Measurements from ENCODE around the gene PRKAB1.

DNA sequence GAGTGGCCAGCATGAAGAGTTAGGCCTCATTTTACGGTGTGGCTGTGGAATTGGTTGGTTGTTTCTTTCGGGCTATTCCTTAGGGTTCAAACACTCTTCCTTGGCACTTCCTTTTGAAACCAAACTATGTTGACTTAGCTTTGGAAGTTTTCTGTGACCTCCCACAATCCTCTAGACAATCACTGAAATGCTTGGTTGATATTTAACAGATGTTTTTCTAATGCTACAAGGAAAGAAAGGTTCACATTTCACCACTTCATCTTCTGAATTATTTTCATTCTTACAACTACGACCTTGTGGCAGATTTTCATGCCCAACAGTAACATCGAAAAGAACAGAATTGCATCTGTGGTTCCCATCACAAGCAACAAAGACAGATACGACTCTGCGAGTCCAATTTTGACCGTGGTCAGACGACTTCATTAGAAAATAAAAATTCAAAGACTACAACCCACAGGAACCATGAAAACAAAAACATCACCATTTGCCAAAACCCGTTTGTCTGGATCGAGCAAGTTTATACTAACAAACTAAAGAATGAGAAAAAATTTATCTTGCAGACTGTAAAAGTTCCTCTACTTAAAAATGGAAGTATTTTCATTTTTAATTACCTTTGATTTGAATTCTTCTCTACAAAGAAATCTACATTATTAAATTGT, 16.9 kb downstream of the PRKAB1 start:
- TF ChIP-seq POLR2A (IDR thresholded peaks at IDR 0.05) (no peak), POLR2AphosphoS5 (IDR thresholded peaks at IDR 0.05; ENCODE audit: insufficient read depth in 1 of 2, low read depth in 1 of 2) (no peak)
- TF ChIP-seq, protein P1, sequence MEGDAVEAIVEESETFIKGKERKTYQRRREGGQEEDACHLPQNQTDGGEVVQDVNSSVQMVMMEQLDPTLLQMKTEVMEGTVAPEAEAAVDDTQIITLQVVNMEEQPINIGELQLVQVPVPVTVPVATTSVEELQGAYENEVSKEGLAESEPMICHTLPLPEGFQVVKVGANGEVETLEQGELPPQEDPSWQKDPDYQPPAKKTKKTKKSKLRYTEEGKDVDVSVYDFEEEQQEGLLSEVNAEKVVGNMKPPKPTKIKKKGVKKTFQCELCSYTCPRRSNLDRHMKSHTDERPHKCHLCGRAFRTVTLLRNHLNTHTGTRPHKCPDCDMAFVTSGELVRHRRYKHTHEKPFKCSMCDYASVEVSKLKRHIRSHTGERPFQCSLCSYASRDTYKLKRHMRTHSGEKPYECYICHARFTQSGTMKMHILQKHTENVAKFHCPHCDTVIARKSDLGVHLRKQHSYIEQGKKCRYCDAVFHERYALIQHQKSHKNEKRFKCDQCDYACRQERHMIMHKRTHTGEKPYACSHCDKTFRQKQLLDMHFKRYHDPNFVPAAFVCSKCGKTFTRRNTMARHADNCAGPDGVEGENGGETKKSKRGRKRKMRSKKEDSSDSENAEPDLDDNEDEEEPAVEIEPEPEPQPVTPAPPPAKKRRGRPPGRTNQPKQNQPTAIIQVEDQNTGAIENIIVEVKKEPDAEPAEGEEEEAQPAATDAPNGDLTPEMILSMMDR (IDR thresholded peaks at IDR 0.05) = no peak

All from vagina (tissue), 2 donors.